Upper lobe of right lung (tissue), 1 donor: Measurements from ENCODE around the gene TMEM119. TPM values are rescaled to one million over a fixed set of nuclear protein-coding genes. Genes with fewer than 3 reads are reported as not detected.
A peak's percentile ranks its signal among the peaks of the same experiment; 100 is the strongest.
"Not testable (repeated sequence)": the region's sequence is repeated elsewhere in the genome, so short reads cannot be mapped to it uniquely, and the experiment has no call there.

Source experiments
- ATAC-seq: fragments of 200-7000 bp; cut with Tn5 transposase; one replicate; pipeline ENCODE4 v1.9.1; 2020; ENCODE audit warnings: mild to moderate bottlenecking, moderate library complexity
- DNase-seq: peaks from one replicate; pipeline ENCODE4 v3.0.0-alpha.2; 2020
- H3K27ac ChIP-seq: fragments of 200-600 bp; one replicate; pipeline ENCODE4 v1.8.0; 2022
- H3K27me3 ChIP-seq: fragments of 200-600 bp; one replicate; pipeline ENCODE4 v1.8.0; 2022; ENCODE audit warnings: mild to moderate bottlenecking
- H3K36me3 ChIP-seq: fragments of 200-600 bp; one replicate; pipeline ENCODE4 v1.8.0; 2022
- H3K4me1 ChIP-seq: fragments of 200-600 bp; one replicate; pipeline ENCODE4 v1.8.0; 2022
- H3K4me3 ChIP-seq: fragments of 200-600 bp; one replicate; pipeline ENCODE4 v1.8.0; 2022; ENCODE audit warnings: mild to moderate bottlenecking
- H3K9me3 ChIP-seq: fragments of 200-600 bp; one replicate; pipeline ENCODE4 v1.8.0; 2022
- CTCF ChIP-seq: fragments of 200-600 bp; IDR thresholded peaks from one replicate; pipeline ENCODE4 v1.8.0; 2022; ENCODE audit warnings: antibody characterized with exemption
- intact Hi-C: fragments of 100-400 bp; cut with DNase I; formaldehyde crosslinking; loops from one replicate; pipeline ENCODE4 v1.11.0; 2022
- total RNA-seq: library from RNA; stranded (reverse); fragmentation: NEBNext Ultra II Directional; extraction: Animal tissue kit (Norgen Biotek cat#: 25700); gene quantifications from one replicate; pipeline ENCODE4 v1.2.1, GENCODE V29; 2021
- donor health status: DM: no; HTN: yes; CAD: no; lungs with severe emphysema.

TMEM119 gene
- total RNA-seq, 1 donor from 2014 or later = 43.8 TPM

DNA sequence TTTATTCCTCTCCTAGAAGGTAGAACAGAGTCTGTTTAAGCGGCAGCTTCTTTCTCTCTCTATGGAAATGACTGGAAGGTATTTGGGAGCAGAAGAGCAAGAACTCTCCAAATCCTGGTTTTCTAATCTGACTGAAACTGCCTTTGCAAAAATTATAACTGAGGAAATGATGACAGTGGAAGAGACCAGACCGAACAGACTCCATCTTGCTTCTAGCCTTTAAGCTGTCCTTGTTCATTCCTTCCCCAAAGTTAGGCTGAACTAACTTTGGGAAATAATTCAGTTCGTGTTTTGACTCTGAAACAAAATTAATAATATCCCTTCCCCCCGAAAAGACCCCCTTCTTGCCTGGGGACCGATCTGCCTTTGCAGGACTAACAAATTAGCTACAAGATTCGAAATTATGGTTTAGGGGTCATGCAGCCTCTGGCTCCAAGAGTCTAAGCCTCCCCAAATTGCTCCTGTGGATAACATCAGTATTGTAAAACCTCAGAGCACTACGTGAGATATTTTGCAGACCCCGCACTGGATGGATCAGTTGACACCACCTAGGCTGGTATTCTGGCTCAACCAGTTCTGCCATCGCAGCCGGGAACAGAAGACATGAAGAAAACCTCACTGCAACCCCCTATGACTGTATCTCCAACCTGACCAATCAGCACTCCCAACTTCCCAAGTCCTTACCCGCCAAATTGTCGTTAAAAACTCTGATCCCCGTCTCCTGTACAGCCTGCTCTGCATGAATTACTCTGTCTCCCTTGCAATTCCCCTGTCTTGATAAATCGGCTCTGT, 21.7 kb upstream of the TMEM119 start:
- no peak overlapping the region for H3K4me3 ChIP-seq
- H3K36me3 ChIP-seq = no peaks in the 10 kb centered on the region
- H3K9me3 ChIP-seq = no peaks in the 10 kb centered on the region
- H3K27me3 ChIP-seq = no peaks in the 10 kb centered on the region
- no peak for ATAC-seq
- H3K27ac ChIP-seq = no peak overlapping the region
- H3K4me1 ChIP-seq = peaks cover 22% of the 10 kb centered on the region
- intact Hi-C loops = loop anchor here (5.0 kb wide), 1 partner anchor 57 kb away; the partner anchor contains the start of genes ISCU and SART3
- no peak for DNase-seq
- TF ChIP-seq CTCF = no peak

GRCh38 chr12:108618953-108619274, 21.0 kb upstream of the TMEM119 start:
- not testable (repeated sequence) for ATAC-seq

GRCh38 chr12:108618079-108618952, 20.4 kb upstream of the TMEM119 start:
- peak; percentile 85 for ATAC-seq

More at GRCh38 chr12:108618953-108619274, 21.0 kb upstream of the TMEM119 start:
- DNase-seq, H3K27me3 ChIP-seq, H3K4me3 ChIP-seq, H3K9me3 ChIP-seq, H3K27ac ChIP-seq, H3K36me3 ChIP-seq: not testable (repeated sequence)
- peaks cover 22% of the 10 kb centered on the region for H3K4me1 ChIP-seq
- intact Hi-C loops = loop anchor here (5.0 kb wide), 1 partner anchor 57 kb away; the partner anchor contains the start of genes ISCU and SART3

GRCh38 chr12:108616941-108617858, 19.3 kb upstream of the TMEM119 start:
- Histone ChIP-seq H3K4me3 (no peak overlapping the region), H3K9me3 (no peaks in the 10 kb centered on the region), H3K4me1 (peaks cover 29% of the 10 kb centered on the region), H3K36me3 (no peaks in the 10 kb centered on the region), H3K27ac (peak overlapping the region; percentile 36), H3K27me3 (no peaks in the 10 kb centered on the region)
- TF ChIP-seq CTCF = no peak
- intact Hi-C loops = loop anchor here (5.0 kb wide), 1 partner anchor 55 kb away; the partner anchor contains the start of genes ISCU and SART3
- DNase-seq (peak; percentile 68), ATAC-seq (peak; percentile 59)

More at GRCh38 chr12:108618079-108618952, 20.4 kb upstream of the TMEM119 start:
- H3K36me3 ChIP-seq = no peaks in the 10 kb centered on the region
- H3K4me3 ChIP-seq = no peak overlapping the region
- H3K27me3 ChIP-seq = no peaks in the 10 kb centered on the region
- no peak overlapping the region for H3K27ac ChIP-seq
- peak; percentile 89 for DNase-seq
- no peaks in the 10 kb centered on the region for H3K9me3 ChIP-seq
- intact Hi-C loops = loop anchor here (5.0 kb wide), 1 partner anchor 56 kb away; the partner anchor contains the start of genes ISCU and SART3
- peak; percentile 99 for TF ChIP-seq CTCF
- H3K4me1 ChIP-seq = peaks cover 23% of the 10 kb centered on the region

DNA sequence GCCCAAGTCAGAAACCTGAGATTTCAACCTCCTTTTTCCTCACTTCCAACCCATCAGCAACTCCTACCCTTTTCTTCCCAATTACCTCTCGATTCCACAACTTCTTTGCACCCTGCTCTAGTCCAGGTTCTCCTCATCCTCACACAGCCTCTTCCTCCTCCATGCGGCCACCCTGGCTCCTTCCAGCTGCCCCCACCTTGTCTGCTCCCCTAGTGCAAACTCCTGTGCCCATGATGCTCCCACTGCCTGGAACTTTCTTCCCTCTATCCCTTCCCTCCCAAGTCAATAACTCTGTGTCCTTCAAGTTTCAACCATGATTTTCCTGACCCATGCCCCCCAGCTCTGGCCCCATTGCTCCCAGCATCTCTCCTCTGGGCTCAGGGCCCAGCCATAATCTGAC, 18.5 kb upstream of the TMEM119 start:
- Histone ChIP-seq H3K4me1 (peaks cover 29% of the 10 kb centered on the region), H3K4me3 (no peak overlapping the region), H3K36me3 (no peaks in the 10 kb centered on the region), H3K27ac (peak overlapping the region; percentile 36), H3K9me3 (no peaks in the 10 kb centered on the region), H3K27me3 (no peaks in the 10 kb centered on the region)
- TF ChIP-seq CTCF = no peak
- DNase-seq = no peak
- no peak for ATAC-seq
- intact Hi-C loops = loop anchor here (5.0 kb wide), 1 partner anchor 54 kb away; the partner anchor contains the start of genes ISCU and SART3
